ENCODE data around the gene PRKG2. TPM values are rescaled to one million over a fixed set of nuclear protein-coding genes. Genes with fewer than 3 reads are reported as not detected.

The PRKG2 gene
- total and polyA plus RNA-seq, 2 of the 13 experiments (the other 11 are each of a cell fraction or from before 2014, with no cell fraction given) = 0.04 TPM

GRCh38 chr4:81258841-81259550 is 44.0 kb upstream of the PRKG2 start:
- FAIRE-seq = no peak
- TF ChIP-seq SIX1 (CRISPR knock-in tag; IDR thresholded peaks at IDR 0.05; ENCODE audit: borderline replicate concordance) = no peak
- TF ChIP-seq REST (IDR thresholded peaks at IDR 0.05; ENCODE audit: borderline replicate concordance in 1 of 2, low read depth in 1 of 2, low read length in 2 of 2) = no peak
- no peak for TF ChIP-seq DR1 (CRISPR knock-in tag; IDR thresholded peaks at IDR 0.05)
- TF ChIP-seq AGO2 (optimal IDR thresholded peaks at IDR 0.05; ENCODE audit: low read depth, low read length) = no peak
- no peak for TF ChIP-seq FOSL1 (CRISPR knock-in tag; IDR thresholded peaks at IDR 0.05; ENCODE audit: borderline replicate concordance)
- TF ChIP-seq SNAPC5 (CRISPR knock-in tag; IDR thresholded peaks at IDR 0.05; ENCODE audit: borderline replicate concordance) = no peak
- TF ChIP-seq ZNF616 (CRISPR knock-in tag; IDR thresholded peaks at IDR 0.05; ENCODE audit: low read depth) = no peak
- no peak for TF ChIP-seq PBX2 (CRISPR knock-in tag; IDR thresholded peaks at IDR 0.05)
- no peak for TF ChIP-seq ZNF564 (CRISPR knock-in tag; IDR thresholded peaks at IDR 0.05)
- no peak for TF ChIP-seq THAP11 (CRISPR knock-in tag; IDR thresholded peaks at IDR 0.05)
- no peak for TF ChIP-seq SRSF1 (optimal IDR thresholded peaks at IDR 0.05; ENCODE audit: low read depth, low read length)
- no peak for TF ChIP-seq GLMP (CRISPR knock-in tag; IDR thresholded peaks at IDR 0.05; ENCODE audit: borderline replicate concordance)
- TF ChIP-seq HIC2 (CRISPR knock-in tag; IDR thresholded peaks at IDR 0.05; ENCODE audit: low read depth) = no peak
- no peak for TF ChIP-seq ADNP (CRISPR knock-in tag; IDR thresholded peaks at IDR 0.05)

More at GRCh38 chr4:81258841-81259550, 44.0 kb upstream of the PRKG2 start:
- Histone ChIP-seq H3K36me3 (replicated peaks in 1 of 2; ENCODE audit: control insufficient read depth in 1 of 2, insufficient read depth in 2 of 2, low read length in 2 of 2) (no peaks in the 10 kb centered on the region), H3K4me2 (ENCODE audit: low read depth, low read length) (no peak overlapping the region), H3K27ac (ENCODE audit: extremely low read length, insufficient read depth, low read length) (no peak overlapping the region), H3K27me3 (ENCODE audit: control insufficient read depth in 1 of 2, insufficient read depth in 2 of 2, low read length in 2 of 2) (no peaks in the 10 kb centered on the region), H3K4me3 (replicated peaks in 1 of 3; ENCODE audit: insufficient read depth in 1 of 3, low read depth in 2 of 3, low read length in 3 of 3) (no peak overlapping the region), H3K79me2 (ENCODE audit: insufficient read depth, low read length) (no peaks in the 10 kb centered on the region), H3K9me3 (ENCODE audit: low read length) (no peaks in the 10 kb centered on the region), H4K20me1 (ENCODE audit: insufficient read depth, low read length) (no peaks in the 10 kb centered on the region), H3K9ac (ENCODE audit: insufficient read depth, low read depth, low read length) (no peak overlapping the region), H3K4me1 (ENCODE audit: insufficient read depth, low read length) (no peaks in the 10 kb centered on the region), H2AFZ (ENCODE audit: low read length) (no peak overlapping the region)
- CTCF ChIA-PET (ENCODE audit: low intra/inter-chr PET ratio, low total read pairs) = no interaction called here
- DNase-seq (ENCODE audit: low spot score) (no peak), ATAC-seq (no peak)
- intact Hi-C loops (cut with micrococcal nuclease; ENCODE audit: unreplicated experiment) = no loop called here
- in situ Hi-C loops (cut with HindIII; ENCODE audit: extremely low pct_ligation_motif_present, low pct_unique_long_range_greater_than_20kb) = no loop called here
- POLR2A ChIA-PET = no interaction called here
- BruUV-seq (replicated peaks) = no TSS peak
